ENCODE results near the gene NT5DC4. TPM values are rescaled to one million over a fixed set of nuclear protein-coding genes. Genes with fewer than 3 reads are reported as not detected.

The NT5DC4 gene
- total RNA-seq, 2 donors from 2014 or later = not detected

GRCh38 chr2:112752667-112753066 is 31.8 kb downstream of the NT5DC4 start:
- Histone ChIP-seq H3K4me3 (no peak overlapping the region), H3K36me3 (replicated peaks in 1 of 2; ENCODE audit: insufficient read depth in 1 of 2, low read depth in 2 of 2) (no peaks in the 10 kb centered on the region), H3K9me3 (no peaks in the 10 kb centered on the region), H3K27ac (no peak overlapping the region), H3K27me3 (no peaks in the 10 kb centered on the region), H3K4me1 (peaks cover 9% of the 10 kb centered on the region)
- ATAC-seq (no peak), DNase-seq (no peak)
- intact Hi-C loops (cut with DNase I) = loop anchor here (10.0 kb wide), 2 partner anchors 132 to 202 kb away; no protein-coding TSS in a partner anchor
- TF ChIP-seq CTCF (IDR thresholded peaks at IDR 0.05) = no peak
- TF ChIP-seq POLR2A (IDR thresholded peaks at IDR 0.05) = no peak
- 88 to 91% methylated on average over 4 of the region's 4 CpGs for WGBS, 2 donors

- Histone ChIP-seq H3K9me3 (no peaks in the 10 kb centered on the region), H3K4me1 (peaks cover 9% of the 10 kb centered on the region), H3K36me3 (replicated peaks in 1 of 2; ENCODE audit: insufficient read depth in 1 of 2, low read depth in 2 of 2) (no peaks in the 10 kb centered on the region), H3K27me3 (no peaks in the 10 kb centered on the region), H3K27ac (no peak overlapping the region), H3K4me3 (no peak overlapping the region)
- DNase-seq = no peak
- 100% methylated on average over 1 of the region's 1 CpG for WGBS, 2 donors
- TF ChIP-seq CTCF (IDR thresholded peaks at IDR 0.05) (no peak), POLR2A (IDR thresholded peaks at IDR 0.05) (no peak)
- no peak for ATAC-seq
- intact Hi-C loops (cut with DNase I) = loop anchor here (10.0 kb wide), 2 partner anchors 130 to 200 kb away; no protein-coding TSS in a partner anchor
These were observed 33.7 kb downstream of the NT5DC4 start for GRCh38 chr2:112754564-112754963.

- no peaks in the 10 kb centered on the region for H3K27me3 ChIP-seq
- WGBS, 2 donors = 80 to 82% methylated on average over 4 of the region's 4 CpGs
- no peaks in the 10 kb centered on the region for H3K9me3 ChIP-seq
- H3K36me3 ChIP-seq (replicated peaks in 1 of 2; ENCODE audit: insufficient read depth in 1 of 2, low read depth in 2 of 2) = no peaks in the 10 kb centered on the region
- no peak overlapping the region for H3K4me3 ChIP-seq
- no peak overlapping the region for H3K27ac ChIP-seq
- TF ChIP-seq POLR2A (IDR thresholded peaks at IDR 0.05) (no peak), CTCF (IDR thresholded peaks at IDR 0.05) (no peak)
- ATAC-seq (no peak), DNase-seq (no peak)
- H3K4me1 ChIP-seq = peaks cover 9% of the 10 kb centered on the region
- intact Hi-C loops (cut with DNase I) = loop anchor here (10.0 kb wide), 2 partner anchors 129 to 199 kb away; no protein-coding TSS in a partner anchor
These were observed 34.6 kb downstream of the NT5DC4 start for GRCh38 chr2:112755444-112755843.

- no peaks in the 10 kb centered on the region for H3K9me3 ChIP-seq
- ATAC-seq = no peak
- 93 to 97% methylated on average over 3 of the region's 3 CpGs for WGBS, 2 donors
- no peak for DNase-seq
- no peaks in the 10 kb centered on the region for H3K36me3 ChIP-seq (replicated peaks in 1 of 2; ENCODE audit: insufficient read depth in 1 of 2, low read depth in 2 of 2)
- intact Hi-C loops (cut with DNase I) = loop anchor here (10.0 kb wide), 2 partner anchors 129 to 199 kb away; no protein-coding TSS in a partner anchor
- no peak for TF ChIP-seq POLR2A (IDR thresholded peaks at IDR 0.05)
- no peak for TF ChIP-seq CTCF (IDR thresholded peaks at IDR 0.05)
- H3K4me3 ChIP-seq = no peak overlapping the region
- no peaks in the 10 kb centered on the region for H3K27me3 ChIP-seq
- peaks cover 7% of the 10 kb centered on the region for H3K4me1 ChIP-seq
- H3K27ac ChIP-seq = no peak overlapping the region
These were observed 35.4 kb downstream of the NT5DC4 start for GRCh38 chr2:112756207-112756606.

- no peaks in the 10 kb centered on the region for H3K4me1 ChIP-seq
- 81 to 93% methylated on average over 3 of the region's 3 CpGs for WGBS, 2 donors
- TF ChIP-seq CTCF (IDR thresholded peaks at IDR 0.05) (no peak), POLR2A (IDR thresholded peaks at IDR 0.05) (no peak)
- DNase-seq = no peak
- H3K36me3 ChIP-seq (replicated peaks in 1 of 2; ENCODE audit: insufficient read depth in 1 of 2, low read depth in 2 of 2) = no peaks in the 10 kb centered on the region
- no peaks in the 10 kb centered on the region for H3K27me3 ChIP-seq
- no peak for ATAC-seq
- H3K27ac ChIP-seq = no peak overlapping the region
- H3K9me3 ChIP-seq = no peaks in the 10 kb centered on the region
- no peak overlapping the region for H3K4me3 ChIP-seq
- intact Hi-C loops (cut with DNase I) = loop anchor here (10.0 kb wide), 2 partner anchors 128 to 198 kb away; no protein-coding TSS in a partner anchor
These were observed 36.4 kb downstream of the NT5DC4 start for GRCh38 chr2:112757265-112757664.

Measured in body of pancreas (tissue), 4 donors.